Spleen (tissue), 11 donors: ENCODE results near the gene TMEM151A. TPM values are rescaled to one million over a fixed set of nuclear protein-coding genes. Genes with fewer than 3 reads are reported as not detected.

Source experiments
- DNase-seq: peaks from one replicate; pipeline ENCODE4 v3.0.0-alpha.2; 2020
- H3K27ac ChIP-seq, 8 donors: fragments of 200-600 bp; sonication (generic) in 7 of 8; 1 replicate in 4 of 8; 2 replicates in 4 of 8; pipeline versions ENCODE4 v1.5.0 to v1.8.0; 2016 to 2021; ENCODE audit warnings: inconsistent platforms in 4 of 8, mild to moderate bottlenecking in 4 of 8, moderate library complexity in 1 of 8
- H3K27me3 ChIP-seq, 7 donors: fragments of 200-600 bp; sonication (generic) in 6 of 7; replicated peaks in 1 of 7; 1 replicate in 4 of 7; 2 replicates in 3 of 7; pipeline versions ENCODE4 v1.5.0 to v1.8.0; 2016 to 2021; ENCODE audit warnings: inconsistent platforms in 3 of 7, mild to moderate bottlenecking in 1 of 7
- H3K36me3 ChIP-seq, 6 donors: fragments of 200-600 bp; sonication (generic) in 5 of 6; 1 replicate in 4 of 6; 2 replicates in 2 of 6; pipeline versions ENCODE4 v1.5.0 to v1.8.0; 2016 to 2021; ENCODE audit warnings: inconsistent platforms in 2 of 6
- H3K4me1 ChIP-seq, 6 donors: fragments of 200-600 bp; sonication (generic) in 5 of 6; 1 replicate in 3 of 6; 2 replicates in 3 of 6; pipeline versions ENCODE4 v1.5.0 to v1.8.0; 2016 to 2021; ENCODE audit warnings: inconsistent platforms in 3 of 6
- H3K4me3 ChIP-seq, 8 donors: fragments of 200-600 bp; sonication (generic) in 7 of 8; 1 replicate in 4 of 8; 2 replicates in 4 of 8; pipeline versions ENCODE4 v1.5.0 to v1.8.0; 2016 to 2021; ENCODE audit warnings: inconsistent platforms in 4 of 8, mild to moderate bottlenecking in 4 of 8, moderate library complexity in 2 of 8
- H3K9me3 ChIP-seq, 8 donors: fragments of 200-600 bp; sonication (generic) in 7 of 8; 1 replicate in 4 of 8; 2 replicates in 4 of 8; pipeline versions ENCODE4 v1.5.0 to v1.8.0; 2016 to 2021; ENCODE audit warnings: inconsistent platforms in 4 of 8
- POLR2A ChIP-seq, 3 donors: fragments of 450-650 bp; IDR thresholded peaks; one replicate each; pipeline ENCODE4 v1.5.1; 2017; ENCODE audit warnings: antibody characterized with exemption in 3 of 3, mild to moderate bottlenecking in 1 of 3
- POLR2AphosphoS5 ChIP-seq, 3 donors: sonication (generic); formaldehyde crosslinking; IDR thresholded peaks; one replicate each; pipeline ENCODE4 v1.5.1; 2017; ENCODE audit warnings: antibody characterized with exemption in 3 of 3
- WGBS, 5 donors: extraction: QIAGEN DNeasy Blood & Tissue Kit in 3 of 5; methylation state at CpG; one replicate each; pipeline versions ENCODE4 v1.1.5 to v1.1.7; 2013 to 2018; 5-methylcytosine and 5-hydroxymethylcytosine counted together
- intact Hi-C: fragments of 100-400 bp; cut with DNase I; formaldehyde crosslinking; loops from one replicate; pipeline ENCODE4 v1.15.0; 2023; ENCODE audit warnings: low total_unique reads
- polyA plus RNA-seq, 3 donors: library from polyadenylated mRNA; stranded (reverse); fragments of 200-250 nt; gene quantifications; one replicate each; pipeline ENCODE4 v1.2.1, GENCODE V29; 2013
- total RNA-seq, 7 donors: library from RNA; depleted of rRNA in 3 of 7; stranded (reverse); fragments of >200 nt in 3 of 7; fragmentation: NEBNext Ultra II Directional in 4 of 7; extraction: Animal tissue kit (Norgen Biotek cat#: 25700) in 4 of 7; gene quantifications; one replicate each; pipeline versions ENCODE4 v1.1.0 to v1.2.1, GENCODE V29; 2016 to 2021
- TF ChIP-seq, protein P1 (sequence below), 11 experiments: fragments of 200-600 bp in 7 of 11; fragments of 450-650 bp in 4 of 11; sonication (generic) in 4 of 11; IDR thresholded peaks in 8 of 11; conservative IDR thresholded peaks in 3 of 11; 1 replicate in 7 of 11; 2 replicates in 4 of 11; pipeline versions ENCODE4 v1.4.0 to v1.8.0; 2016 to 2021; ENCODE audit warnings: antibody characterized with exemption in 11 of 11, inconsistent platforms in 4 of 11, mild to moderate bottlenecking in 1 of 11
- donor health status: healthy with polysubstance abuse.
- donor health status: DM: no; HTN: no; CAD: no; lungs with moderate emphysema.
- donor health status: DM: no; HTN: no; CAD: no.
- donor health status: Bipolar disorder and iron deficiency.
- donor health status: healthy.
- donor health status: DM: no; HTN: no; CAD: no.
- donor health status: DM: yes; HTN: yes; CAD: no.

Gene TMEM151A
- total and polyA plus RNA-seq, 10 donors = 0.02 to 0.34 (median 0.02) TPM; not detected in 7

DNA sequence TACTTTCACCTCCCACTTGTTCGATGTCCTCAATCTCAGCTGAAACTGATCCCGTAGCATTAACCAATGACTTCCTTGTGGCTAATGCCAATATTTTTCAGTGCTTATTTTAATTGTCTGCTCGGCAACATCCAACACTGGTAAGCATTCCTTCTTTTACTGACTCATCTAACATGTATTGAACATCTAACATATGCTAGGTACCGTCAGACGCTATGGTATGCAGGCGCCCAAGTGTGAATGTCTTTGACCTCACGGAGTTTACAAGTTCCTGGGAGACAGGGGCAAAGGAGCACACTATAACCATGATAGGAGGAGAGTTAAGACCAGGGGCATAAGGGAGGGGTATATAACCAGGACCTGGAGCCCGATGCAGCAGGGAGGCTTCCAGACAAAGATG, 51.5 kb downstream of the TMEM151A start:
- 90 to 97% (median 93%) methylated on average over 8 of the region's 8 CpGs for WGBS, 5 donors
- intact Hi-C loops = no loop called here

DNA sequence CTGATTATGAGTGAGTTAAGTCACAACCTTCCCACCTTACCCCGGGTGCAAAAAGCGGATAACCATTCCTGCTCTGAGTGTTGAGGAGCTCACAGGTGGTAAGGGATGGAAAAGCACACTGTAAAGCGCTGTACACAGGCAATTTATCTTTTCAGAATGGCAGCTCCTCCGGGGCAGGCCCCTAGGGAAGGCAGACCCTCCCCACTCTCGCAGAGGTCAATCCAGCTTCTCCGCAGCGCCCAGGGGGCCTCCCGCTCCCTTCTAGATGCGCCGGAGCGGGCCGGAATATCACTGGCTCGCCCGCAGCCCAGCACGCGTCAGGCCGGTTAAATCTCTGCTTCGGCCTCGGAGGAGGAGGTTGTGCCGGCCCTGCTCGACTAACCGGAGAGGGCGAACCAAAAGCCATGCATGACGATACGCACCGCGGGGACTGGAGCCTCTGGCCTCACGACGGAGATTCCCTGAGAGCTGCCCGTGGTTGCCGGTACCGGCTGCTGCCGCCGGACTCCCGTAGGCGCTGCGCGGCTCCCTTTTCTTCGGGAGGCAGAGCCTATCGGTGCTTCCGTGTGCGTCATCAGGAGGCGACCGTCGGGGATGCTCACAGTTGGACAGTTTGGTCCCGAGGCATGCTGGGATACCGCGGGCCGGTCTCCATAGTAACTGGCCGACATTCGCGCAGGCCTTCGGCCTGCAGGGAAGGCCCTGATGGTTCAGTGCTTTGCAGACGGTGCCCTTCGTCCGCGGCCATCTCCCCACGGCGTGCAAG, 53.0 kb downstream of the TMEM151A start, which contains the start of gene BRMS1:
Gene BRMS1 (minus strand): TSS at position 555 of the 766 bp plus-strand sequence. CDS start 2,870 bp downstream, outside the sequence.
- intact Hi-C loops = no loop called here
- TF ChIP-seq POLR2A (IDR thresholded peaks at IDR 0.05) (peak in 2 of 3 donors; percentile 81), POLR2AphosphoS5 (IDR thresholded peaks at IDR 0.05) (peak; percentile 98)
- TF ChIP-seq, protein P1, sequence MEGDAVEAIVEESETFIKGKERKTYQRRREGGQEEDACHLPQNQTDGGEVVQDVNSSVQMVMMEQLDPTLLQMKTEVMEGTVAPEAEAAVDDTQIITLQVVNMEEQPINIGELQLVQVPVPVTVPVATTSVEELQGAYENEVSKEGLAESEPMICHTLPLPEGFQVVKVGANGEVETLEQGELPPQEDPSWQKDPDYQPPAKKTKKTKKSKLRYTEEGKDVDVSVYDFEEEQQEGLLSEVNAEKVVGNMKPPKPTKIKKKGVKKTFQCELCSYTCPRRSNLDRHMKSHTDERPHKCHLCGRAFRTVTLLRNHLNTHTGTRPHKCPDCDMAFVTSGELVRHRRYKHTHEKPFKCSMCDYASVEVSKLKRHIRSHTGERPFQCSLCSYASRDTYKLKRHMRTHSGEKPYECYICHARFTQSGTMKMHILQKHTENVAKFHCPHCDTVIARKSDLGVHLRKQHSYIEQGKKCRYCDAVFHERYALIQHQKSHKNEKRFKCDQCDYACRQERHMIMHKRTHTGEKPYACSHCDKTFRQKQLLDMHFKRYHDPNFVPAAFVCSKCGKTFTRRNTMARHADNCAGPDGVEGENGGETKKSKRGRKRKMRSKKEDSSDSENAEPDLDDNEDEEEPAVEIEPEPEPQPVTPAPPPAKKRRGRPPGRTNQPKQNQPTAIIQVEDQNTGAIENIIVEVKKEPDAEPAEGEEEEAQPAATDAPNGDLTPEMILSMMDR (IDR thresholded peaks at IDR 0.05 in 8 of 11, conservative IDR thresholded peaks at IDR 0.05 in 3 of 11) = peak in 10 of 11 experiments; percentile 8 to 58 (median 32)
- Histone ChIP-seq H3K9me3 (no peaks in the 10 kb centered on the region), H3K4me3 (peak within 1 kb of the TSS; percentile 90 to 99 (median 98)), H3K27ac (peak within 1 kb of the TSS; percentile 68 to 92 (median 82)), H3K27me3 (peaks cover 0 to 5% (median 0%) of the 10 kb centered on the region in 7 donors), H3K36me3 (peaks cover 7 to 34% (median 25%) of the 10 kb centered on the region in 6 donors), H3K4me1 (peaks cover 34 to 70% (median 49%) of the 10 kb centered on the region in 6 donors)
- WGBS, 5 donors = 0 to 1% (median 1%) methylated on average over 33 to 59 of the region's 59 CpGs
- peak; percentile 100 for DNase-seq

More for the DNA sequence above, 51.5 kb downstream of the TMEM151A start:
- H3K27ac ChIP-seq = no peak overlapping the region
- peaks cover 7 to 50% (median 41%) of the 10 kb centered on the region in 6 donors for H3K36me3 ChIP-seq
- peak; percentile 10 for DNase-seq
- peaks cover 34 to 60% (median 46%) of the 10 kb centered on the region in 6 donors for H3K4me1 ChIP-seq
- peak overlapping the region in 1 of 8 donors; percentile 92 for H3K4me3 ChIP-seq
- TF ChIP-seq POLR2A (IDR thresholded peaks at IDR 0.05) = no peak
- TF ChIP-seq, protein P1 (IDR thresholded peaks at IDR 0.05 in 8 of 11, conservative IDR thresholded peaks at IDR 0.05 in 3 of 11) = no peak
- TF ChIP-seq POLR2AphosphoS5 (IDR thresholded peaks at IDR 0.05) = no peak
- H3K27me3 ChIP-seq = peaks cover 0 to 5% (median 0%) of the 10 kb centered on the region in 7 donors
- H3K9me3 ChIP-seq = no peaks in the 10 kb centered on the region

DNA sequence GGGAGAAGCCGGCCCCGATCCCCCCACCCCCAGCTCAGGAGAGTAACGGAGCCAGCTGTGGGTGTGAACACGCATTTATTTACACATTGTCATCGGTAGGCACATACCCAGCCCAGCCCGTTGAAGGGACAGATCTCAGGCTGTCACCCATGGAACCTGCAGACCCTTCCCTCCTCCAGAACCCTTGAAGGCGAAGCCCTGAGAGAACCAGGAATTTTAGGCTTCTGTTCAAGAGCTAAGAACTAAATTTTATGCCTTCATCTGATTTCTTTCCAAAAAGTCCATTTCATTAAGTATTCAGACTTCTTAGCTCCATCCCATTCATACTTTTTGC, 53.6 kb downstream of the TMEM151A start:
- TF ChIP-seq POLR2A (IDR thresholded peaks at IDR 0.05) (no peak), POLR2AphosphoS5 (IDR thresholded peaks at IDR 0.05) (no peak)
- TF ChIP-seq, protein P1 (IDR thresholded peaks at IDR 0.05 in 8 of 11, conservative IDR thresholded peaks at IDR 0.05 in 3 of 11) = no peak
- Histone ChIP-seq H3K27ac (peak overlapping the region in 7 of 8 donors; percentile 72 to 92 (median 85)), H3K9me3 (no peaks in the 10 kb centered on the region), H3K4me1 (peaks cover 34 to 70% (median 49%) of the 10 kb centered on the region in 6 donors), H3K36me3 (peaks cover 6 to 29% (median 20%) of the 10 kb centered on the region in 6 donors), H3K27me3 (peaks cover 0 to 5% (median 0%) of the 10 kb centered on the region in 7 donors), H3K4me3 (peak overlapping the region; percentile 90 to 99 (median 98))
- WGBS, 5 donors = 8 to 27% (median 13%) methylated on average over 5 to 7 of the region's 7 CpGs
- DNase-seq = no peak
- intact Hi-C loops = no loop called here

Other genes starting within 250 kb of the TMEM151A start
- gene GAL3ST3, start 242.7 kb upstream of the TMEM151A start, total RNA-seq = not detected
- under 1 TPM; 0.03 to 0.04 (median 0.03) TPM for gene GAL3ST3, start 242.7 kb upstream of the TMEM151A start, polyA plus RNA-seq
- gene SF3B2, start 239.5 kb upstream of the TMEM151A start, total RNA-seq = 100 to 1,000 TPM; 139 to 195 (median 164) TPM
- gene SF3B2, start 239.5 kb upstream of the TMEM151A start, polyA plus RNA-seq = 100 to 1,000 TPM in 1 of 3 donors, 10 to 100 TPM in 2; 77.5 to 104 (median 89.9) TPM
- 100 to 1,000 TPM in 5 of 7 donors, 10 to 100 TPM in 2; 65.8 to 126 (median 110) TPM for gene PACS1, start 221.6 kb upstream of the TMEM151A start, total RNA-seq
- 10 to 100 TPM; 20.6 to 35.1 (median 20.9) TPM for gene PACS1, start 221.6 kb upstream of the TMEM151A start, polyA plus RNA-seq
- 10 to 100 TPM in 6 of 7 donors, 1 to 10 TPM in 1; 8.8 to 30.8 (median 18.3) TPM for gene KLC2, start 34.2 kb upstream of the TMEM151A start, total RNA-seq
- 10 to 100 TPM in 1 of 3 donors, 1 to 10 TPM in 2; 5.5 to 19.5 (median 7.8) TPM for gene KLC2, start 34.2 kb upstream of the TMEM151A start, polyA plus RNA-seq
- 100 to 1,000 TPM; 101 to 130 (median 123) TPM for gene RAB1B, start 23.3 kb upstream of the TMEM151A start, total RNA-seq
- 100 to 1,000 TPM in 1 of 3 donors, 10 to 100 TPM in 2; 66.8 to 150 (median 77.0) TPM for gene RAB1B, start 23.3 kb upstream of the TMEM151A start, polyA plus RNA-seq
- gene CNIH2, start 13.7 kb upstream of the TMEM151A start, total RNA-seq = 1 to 10 TPM in 3 of 7 donors, under 1 TPM in 2, not detected in 2; 0.40 to 1.9 (median 1.3) TPM
- gene CNIH2, start 13.7 kb upstream of the TMEM151A start, polyA plus RNA-seq = under 1 TPM; 0.20 to 0.57 (median 0.26) TPM
- 10 to 100 TPM; 34.7 to 50.4 (median 40.4) TPM for gene YIF1A, start 2.8 kb upstream of the TMEM151A start, total RNA-seq
- gene YIF1A, start 2.8 kb upstream of the TMEM151A start, polyA plus RNA-seq = 10 to 100 TPM; 48.3 to 60.1 (median 49.3) TPM
- 10 to 100 TPM in 2 of 7 donors, 1 to 10 TPM in 5; 4.7 to 15.7 (median 6.5) TPM for gene CD248, start 25.1 kb downstream of the TMEM151A start, total RNA-seq
- 1 to 10 TPM; 1.7 to 2.7 (median 2.0) TPM for gene CD248, start 25.1 kb downstream of the TMEM151A start, polyA plus RNA-seq
- gene RIN1, start 44.5 kb downstream of the TMEM151A start, total RNA-seq = 10 to 100 TPM in 1 of 7 donors, 1 to 10 TPM in 6; 5.7 to 10.9 (median 8.9) TPM
- gene RIN1, start 44.5 kb downstream of the TMEM151A start, polyA plus RNA-seq = 1 to 10 TPM; 2.3 to 7.8 (median 7.0) TPM
- gene BRMS1, start 53.2 kb downstream of the TMEM151A start, total RNA-seq = 10 to 100 TPM; 32.3 to 52.5 (median 37.2) TPM
- 10 to 100 TPM; 61.6 to 90.6 (median 83.0) TPM for gene BRMS1, start 53.2 kb downstream of the TMEM151A start, polyA plus RNA-seq
- gene B4GAT1, start 55.7 kb downstream of the TMEM151A start, total RNA-seq = 10 to 100 TPM in 5 of 7 donors, 1 to 10 TPM in 2; 6.3 to 23.4 (median 13.9) TPM
- gene B4GAT1, start 55.7 kb downstream of the TMEM151A start, polyA plus RNA-seq = 1 to 10 TPM; 4.3 to 8.9 (median 8.7) TPM
- 1 to 10 TPM; 1.9 to 5.0 (median 4.0) TPM for gene SLC29A2, start 79.9 kb downstream of the TMEM151A start, total RNA-seq
- gene SLC29A2, start 79.9 kb downstream of the TMEM151A start, polyA plus RNA-seq = 1 to 10 TPM; 4.8 to 8.4 (median 7.4) TPM
- gene NPAS4, start 129.1 kb downstream of the TMEM151A start, total RNA-seq = under 1 TPM in 2 of 7 donors, not detected in 5; 0.25 to 0.72 TPM
- gene NPAS4, start 129.1 kb downstream of the TMEM151A start, polyA plus RNA-seq = under 1 TPM in 2 of 3 donors, not detected in 1; 0.11 to 0.22 TPM
- 10 to 100 TPM; 25.5 to 41.2 (median 32.6) TPM for gene MRPL11, start 147.0 kb downstream of the TMEM151A start, total RNA-seq
- gene MRPL11, start 147.0 kb downstream of the TMEM151A start, polyA plus RNA-seq = 10 to 100 TPM; 60.3 to 87.1 (median 72.7) TPM
- gene PELI3, start 175.0 kb downstream of the TMEM151A start, total RNA-seq = 10 to 100 TPM in 5 of 7 donors, 1 to 10 TPM in 2; 4.9 to 14.6 (median 10.7) TPM
- 1 to 10 TPM; 2.4 to 6.4 (median 2.7) TPM for gene PELI3, start 175.0 kb downstream of the TMEM151A start, polyA plus RNA-seq
- gene DPP3, start 188.5 kb downstream of the TMEM151A start, total RNA-seq = 10 to 100 TPM; 17.9 to 35.5 (median 23.9) TPM
- 10 to 100 TPM; 20.0 to 25.9 (median 20.6) TPM for gene DPP3, start 188.5 kb downstream of the TMEM151A start, polyA plus RNA-seq
- 10 to 100 TPM; 22.2 to 60.5 (median 36.9) TPM for gene BBS1, start 218.7 kb downstream of the TMEM151A start, total RNA-seq
- gene BBS1, start 218.7 kb downstream of the TMEM151A start, polyA plus RNA-seq = 1 to 10 TPM; 5.2 to 9.9 (median 5.8) TPM